Measurements from ENCODE around the gene SMAD7.
A peak's percentile ranks its signal among the peaks of the same experiment; 100 is the strongest.

Gene SMAD7

GRCh38 chr18:48929212-48929612 lies 21.6 kb downstream of the SMAD7 start:
- DNase-seq: no peak

GRCh38 chr18:48928787-48929186 lies 22.0 kb downstream of the SMAD7 start:
- DNase-seq: no peak

DNA sequence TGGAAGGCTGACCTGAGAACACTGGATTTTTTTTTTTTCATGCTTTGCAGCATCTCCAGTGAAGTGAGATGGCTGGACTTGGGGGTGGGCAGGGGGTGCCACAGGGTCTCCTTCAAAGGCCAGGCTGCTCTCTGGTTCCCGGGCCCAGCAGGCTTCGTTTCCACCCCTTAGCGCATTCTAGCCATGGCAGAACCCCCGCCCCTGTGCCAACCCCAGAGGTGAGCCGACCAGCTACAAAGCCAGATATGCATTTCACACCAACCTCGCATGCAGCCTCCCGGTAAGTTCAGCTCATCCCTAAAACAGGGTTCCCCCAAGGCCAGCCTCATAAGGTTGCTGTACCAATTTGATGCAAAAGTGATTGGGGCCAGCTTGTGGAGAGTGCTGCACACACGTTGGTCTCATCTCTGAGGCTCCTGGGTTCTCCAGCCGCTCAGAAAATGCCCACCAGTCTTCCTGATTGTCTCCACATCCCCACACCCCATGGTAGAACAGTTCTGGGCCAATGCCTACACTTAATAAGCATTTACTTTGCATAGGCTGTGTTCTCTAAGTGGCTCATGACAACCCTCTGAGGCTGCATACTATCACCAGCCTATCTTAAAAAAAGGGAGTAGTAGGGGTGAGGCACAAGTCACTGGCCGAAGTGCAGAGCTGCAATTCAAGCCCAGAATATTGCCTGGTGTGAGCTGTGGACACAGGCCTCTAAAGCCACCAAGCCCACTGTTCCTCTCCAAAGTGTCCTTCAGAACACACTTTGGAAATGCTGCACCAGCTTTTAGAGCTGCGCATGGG lies 23.3 kb downstream of the SMAD7 start:
- no peak for DNase-seq

DNA sequence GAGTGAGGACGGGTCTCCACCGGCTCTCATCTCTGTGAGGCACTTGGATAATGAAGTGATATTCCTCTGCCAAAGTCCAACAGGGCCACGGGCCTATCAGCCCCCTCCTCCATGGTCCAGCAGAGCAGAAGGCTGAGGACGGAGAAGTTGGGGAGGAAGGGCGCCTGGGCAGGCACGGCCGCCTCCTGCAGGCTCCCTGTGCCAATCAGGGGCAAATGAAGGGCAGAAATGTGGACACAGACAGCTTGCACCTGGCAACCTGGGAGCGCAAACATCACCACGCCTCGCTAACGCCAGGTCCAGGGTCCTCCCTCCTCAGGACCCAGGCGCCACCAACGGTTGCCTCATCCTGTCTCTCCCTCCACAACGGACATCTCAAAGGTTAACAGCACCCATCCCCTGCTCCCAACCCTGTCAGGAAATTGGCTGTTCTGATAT lies 24.3 kb downstream of the SMAD7 start:
- DNase-seq: peak; percentile 11

DNA sequence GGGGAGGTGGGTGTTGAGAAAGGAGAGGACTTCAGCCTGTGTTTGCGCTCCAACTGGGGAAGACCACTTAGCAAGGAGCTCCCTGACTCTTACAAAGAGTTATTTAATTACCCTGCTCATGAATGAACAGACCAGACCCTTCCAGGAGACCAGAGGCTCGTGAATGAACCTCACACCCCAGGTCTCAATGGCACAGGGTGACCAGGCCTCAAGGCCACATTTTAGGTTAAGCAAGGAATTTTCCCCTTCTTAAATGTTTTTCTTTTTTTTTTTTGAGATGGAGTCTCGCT lies 25.3 kb downstream of the SMAD7 start:
- no peak for DNase-seq

DNA sequence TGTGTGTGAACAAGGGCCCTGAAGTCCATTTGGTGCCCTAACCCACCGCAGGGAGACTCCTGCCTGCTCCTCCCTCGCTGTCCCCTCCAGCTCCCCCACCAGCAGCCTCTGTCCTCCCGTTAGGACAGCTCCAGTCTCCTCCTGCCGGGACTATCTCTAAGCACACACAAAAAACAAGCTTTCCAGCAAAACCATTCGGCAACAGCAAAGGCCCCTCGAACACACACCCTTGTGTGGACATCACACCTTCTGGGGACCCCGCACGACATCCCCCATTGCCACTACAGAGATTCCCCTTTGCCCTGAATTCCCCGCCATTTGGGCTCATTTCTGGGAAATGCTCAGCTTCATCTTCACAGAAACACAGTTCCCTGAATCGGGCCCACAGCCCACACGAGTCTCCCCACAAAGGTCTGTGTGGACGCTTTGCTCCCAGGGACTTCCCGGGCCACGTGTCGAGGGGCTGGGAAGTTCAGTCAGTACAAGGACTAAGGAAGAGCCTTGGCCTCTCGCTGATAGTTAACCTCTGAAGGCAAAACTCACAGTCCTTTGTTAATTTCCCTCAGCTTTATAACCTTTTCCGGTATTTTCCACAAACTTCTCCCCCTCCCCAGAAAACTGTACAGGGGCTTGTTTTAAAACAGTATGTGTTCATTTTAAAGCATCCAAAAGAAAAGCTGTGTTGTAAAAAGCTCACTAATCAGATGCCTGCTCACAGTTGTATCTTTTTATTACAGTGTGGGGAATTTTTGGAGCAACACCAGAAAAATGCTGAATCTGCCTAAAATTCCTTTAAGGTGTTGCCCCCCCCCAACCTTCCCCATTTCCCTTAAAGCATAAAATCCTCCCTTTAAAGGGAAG lies 25.9 kb downstream of the SMAD7 start:
- DNase-seq: no peak

DNA sequence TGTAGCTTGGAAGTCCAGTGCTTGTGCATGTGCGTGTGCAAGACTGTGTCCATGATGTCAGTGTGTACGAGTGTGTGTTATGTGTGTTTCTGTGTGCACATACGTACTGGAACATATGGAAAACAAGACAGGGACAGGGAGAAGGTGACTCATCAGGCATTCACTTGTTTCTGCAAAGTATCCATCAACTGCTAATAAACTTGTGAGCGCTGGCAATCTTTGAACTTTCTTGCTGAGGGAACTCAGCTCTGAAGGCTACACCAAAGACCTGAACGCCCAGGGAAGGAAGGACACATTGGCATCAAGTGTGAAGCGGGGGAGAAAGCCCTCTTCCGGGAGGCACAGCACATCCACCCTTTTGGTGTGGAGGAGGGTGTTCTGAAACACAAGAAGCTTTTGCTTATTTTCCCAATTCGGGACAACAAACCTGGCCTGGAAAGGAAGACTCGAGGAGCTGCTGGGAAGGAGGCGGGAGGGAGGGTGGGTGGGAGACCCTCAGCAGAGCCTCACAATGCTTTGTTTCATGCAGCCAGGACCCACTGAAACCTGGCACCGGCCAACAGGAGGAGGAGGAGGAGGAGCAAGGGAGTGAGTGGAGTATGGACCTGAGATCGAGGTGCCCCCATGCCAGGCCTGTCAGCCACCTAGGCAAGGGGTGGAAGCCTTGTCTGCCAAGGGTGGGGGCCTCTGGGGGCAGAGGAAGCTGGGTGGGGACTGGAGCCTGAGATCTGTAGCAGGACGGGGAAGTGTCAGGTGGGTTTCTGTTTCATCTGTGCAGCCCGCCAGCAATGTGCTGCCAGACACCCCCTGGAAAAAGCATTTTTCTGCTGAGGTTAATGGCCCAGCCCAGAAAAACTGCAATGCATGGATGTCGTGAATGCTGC lies 26.8 kb downstream of the SMAD7 start:
- no peak for DNase-seq

DNA sequence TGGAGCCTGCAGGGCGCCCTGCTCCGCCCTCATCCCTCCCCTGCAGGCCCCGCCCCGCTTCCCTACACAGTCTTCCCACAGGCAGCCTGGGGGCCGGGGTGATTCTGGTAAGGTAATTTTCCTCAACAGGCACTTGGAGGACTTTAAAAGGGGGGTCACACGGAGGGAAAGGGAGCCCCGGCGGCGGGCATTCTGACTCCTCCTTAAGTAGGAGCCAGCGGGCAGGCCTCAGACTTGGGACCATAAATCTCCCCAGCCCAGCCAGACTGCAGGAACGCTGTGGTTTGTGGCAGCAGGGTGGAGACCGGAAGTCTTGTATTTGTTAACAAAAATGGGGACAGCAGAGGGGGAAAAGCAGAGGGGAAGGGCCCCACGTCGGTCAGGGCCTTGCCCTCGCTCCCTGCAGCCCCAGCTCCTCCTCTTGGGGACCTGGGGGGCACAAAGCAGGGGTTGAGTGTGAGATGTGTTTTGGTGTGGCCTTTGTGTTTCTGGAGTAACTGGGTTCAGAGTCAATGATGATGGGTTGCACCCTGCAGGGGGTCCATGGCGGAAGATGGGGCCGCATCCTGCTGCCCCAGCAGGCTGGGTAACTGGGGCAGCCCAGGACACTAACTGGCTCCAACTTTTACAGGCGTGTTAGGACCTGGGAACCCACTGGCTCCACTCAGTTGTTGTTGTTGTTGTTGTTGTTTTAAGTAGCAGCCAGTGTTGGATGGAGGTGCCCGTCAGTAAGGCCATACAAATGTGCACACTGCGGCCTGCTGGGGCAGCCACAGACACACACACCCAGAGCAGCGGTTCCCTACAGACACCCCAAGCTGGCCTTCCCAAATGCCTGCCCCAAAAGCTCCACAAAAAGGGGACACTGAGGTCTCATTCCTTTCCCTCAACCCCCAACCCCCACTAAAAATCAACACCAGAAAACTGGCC lies 27.7 kb downstream of the SMAD7 start:
- DNase-seq: no peak

DNA sequence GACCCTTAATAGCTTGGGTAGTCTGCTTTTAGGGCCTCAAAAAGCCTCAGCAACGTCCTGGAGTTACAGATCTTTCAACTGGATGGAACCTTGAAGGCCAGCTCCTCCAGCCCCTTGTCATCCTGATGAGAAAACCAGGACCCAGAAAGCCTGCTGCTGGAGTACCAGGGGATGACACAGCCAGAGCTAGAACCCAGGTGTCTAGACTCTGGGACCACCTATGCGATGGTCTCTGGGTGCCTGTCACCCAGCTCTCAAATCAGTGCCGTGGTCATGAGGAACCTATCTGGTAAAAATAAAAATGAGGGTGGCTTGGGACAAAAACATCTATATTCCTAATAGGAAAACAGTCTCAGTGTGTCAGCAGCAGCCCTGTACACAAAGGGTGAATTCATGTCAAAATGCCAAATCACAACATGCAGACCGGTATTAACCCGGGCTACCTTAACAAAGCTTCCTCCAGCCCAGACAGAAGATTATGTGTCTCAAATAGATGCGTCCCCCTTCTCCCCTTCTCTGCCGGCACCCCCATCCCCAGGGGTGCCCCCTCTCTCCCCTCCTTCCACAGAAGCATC lies 28.5 kb downstream of the SMAD7 start:
- DNase-seq: no peak

- DNase-seq: no peak
Observed at GRCh38 chr18:48921305-48922225, 29.2 kb downstream of the SMAD7 start.

DNA sequence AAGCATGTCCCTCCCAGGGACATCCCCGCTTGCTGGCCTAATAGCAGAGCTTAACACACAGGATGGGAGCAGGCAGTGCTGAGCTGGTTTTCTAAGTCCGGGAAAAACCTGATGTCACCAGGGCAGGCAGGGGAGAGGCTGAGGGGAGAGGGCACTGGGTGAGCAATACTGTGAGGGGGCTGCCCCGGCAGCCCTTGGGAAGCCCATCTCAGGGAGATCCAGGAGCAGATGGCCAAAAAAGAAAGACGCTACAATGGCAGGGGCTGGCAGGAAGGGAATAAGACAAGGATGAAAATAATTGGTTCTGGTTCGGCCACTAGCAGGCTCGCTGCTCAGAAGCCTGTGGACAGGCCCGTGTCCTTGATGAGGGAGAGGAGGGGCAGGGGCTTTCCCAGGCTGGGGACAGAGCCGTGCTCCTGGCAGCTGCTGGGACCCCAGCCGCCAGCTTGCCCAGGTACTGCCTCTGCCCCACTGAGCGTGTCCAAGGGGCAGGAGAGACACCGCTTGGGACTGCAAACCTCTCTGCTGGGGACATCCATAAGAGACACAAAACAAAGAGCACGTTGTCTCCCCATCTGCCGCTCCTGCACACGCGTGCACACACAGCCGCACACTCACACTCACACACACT lies 30.2 kb downstream of the SMAD7 start:
- no peak for DNase-seq

GRCh38 chr18:48919547-48919946 lies 31.2 kb downstream of the SMAD7 start:
- no peak for DNase-seq

GRCh38 chr18:48918660-48919456 lies 31.9 kb downstream of the SMAD7 start:
- DNase-seq: no peak

- DNase-seq: no peak
Observed at GRCh38 chr18:48917579-48918517, 32.9 kb downstream of the SMAD7 start.

- no peak for DNase-seq
Observed at GRCh38 chr18:48915626-48916425, 34.9 kb downstream of the SMAD7 start.

DNA sequence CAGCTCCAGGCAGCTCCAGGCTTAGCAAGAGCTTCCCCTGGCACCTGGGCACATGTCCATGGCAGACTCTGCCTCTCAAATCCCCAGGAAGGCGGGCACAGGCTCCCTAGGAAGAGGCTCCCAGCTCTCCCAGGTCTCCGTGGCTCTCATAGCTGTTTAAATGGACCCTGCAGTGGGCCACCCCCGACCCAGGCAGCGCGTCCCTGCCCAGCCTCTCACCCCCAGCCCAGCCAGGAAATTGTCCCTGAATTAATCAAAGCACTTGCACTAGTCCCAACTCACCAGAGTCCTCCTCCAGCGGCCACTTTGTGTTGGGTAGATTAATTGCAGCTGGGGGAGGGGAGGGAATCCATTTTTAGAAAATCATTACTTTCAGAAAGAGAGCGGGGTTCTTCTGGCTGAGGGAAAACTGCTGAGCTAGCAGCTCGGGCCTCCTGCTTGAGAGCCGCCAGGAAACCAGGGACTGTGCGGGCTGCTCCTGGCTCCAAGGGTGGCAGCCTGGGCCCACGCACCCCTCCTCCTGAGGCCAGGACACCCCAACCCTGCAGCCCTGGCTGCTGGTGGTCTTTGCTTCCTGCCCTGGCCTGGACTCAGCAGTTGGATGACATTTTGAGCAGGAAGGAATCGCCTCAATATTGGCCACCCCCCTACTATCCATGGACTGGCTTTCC lies 36.0 kb downstream of the SMAD7 start:
- no peak for DNase-seq

DNA sequence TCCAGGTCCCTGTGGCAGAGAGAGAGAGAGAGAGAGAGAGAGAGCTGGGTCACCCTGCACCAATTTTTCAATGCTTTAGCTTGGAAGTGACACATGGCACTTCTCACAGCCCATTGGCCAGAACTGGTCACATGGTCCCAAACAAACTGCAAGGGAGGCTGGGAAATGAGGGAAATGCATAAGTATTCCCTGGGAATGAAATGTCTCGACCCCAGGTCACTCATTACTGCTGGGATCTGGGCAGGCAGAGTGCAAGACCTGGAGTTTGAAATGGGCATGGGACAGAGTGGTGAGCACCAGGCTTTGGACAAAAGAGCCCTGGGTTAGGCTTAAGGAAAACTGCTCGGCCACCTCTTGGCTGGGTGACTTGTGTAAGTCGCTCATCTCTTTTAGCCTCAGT lies 37.0 kb downstream of the SMAD7 start:
- DNase-seq: no peak
